Kasumi-1 (cell line): ENCODE measurements around the gene XAGE3.

Experiments
- DNase-seq, 2 experiments: peaks; one replicate each; lab custom pipeline; 2025; lab: John Stamatoyannopoulos, UW

Gene XAGE3

GRCh38 chrX:52839137-52839536 is 28.7 kb downstream of the XAGE3 start:
- DNase-seq = no peak

DNA sequence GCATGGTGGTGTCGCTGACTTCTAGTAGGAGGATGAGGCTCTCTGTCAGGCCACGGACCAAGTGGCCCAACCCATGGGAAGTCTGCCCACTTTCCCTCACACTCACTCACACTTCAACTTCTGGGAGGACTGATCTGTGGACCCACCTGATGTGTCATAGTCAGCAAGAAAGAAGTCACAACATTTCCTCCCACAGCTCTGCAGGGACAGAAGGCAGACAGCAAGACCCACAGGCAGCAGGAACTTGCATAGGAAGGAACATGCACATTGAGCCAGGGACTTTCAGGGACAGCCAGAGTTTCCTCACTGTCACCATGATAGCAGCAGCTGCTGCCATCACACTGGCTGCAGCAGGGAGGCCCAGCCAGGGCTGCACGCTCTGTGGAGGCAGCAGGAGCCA is 37.3 kb downstream of the XAGE3 start:
- DNase-seq = no peak

GRCh38 chrX:52824608-52825007 is 43.3 kb downstream of the XAGE3 start:
- DNase-seq = no peak

DNA sequence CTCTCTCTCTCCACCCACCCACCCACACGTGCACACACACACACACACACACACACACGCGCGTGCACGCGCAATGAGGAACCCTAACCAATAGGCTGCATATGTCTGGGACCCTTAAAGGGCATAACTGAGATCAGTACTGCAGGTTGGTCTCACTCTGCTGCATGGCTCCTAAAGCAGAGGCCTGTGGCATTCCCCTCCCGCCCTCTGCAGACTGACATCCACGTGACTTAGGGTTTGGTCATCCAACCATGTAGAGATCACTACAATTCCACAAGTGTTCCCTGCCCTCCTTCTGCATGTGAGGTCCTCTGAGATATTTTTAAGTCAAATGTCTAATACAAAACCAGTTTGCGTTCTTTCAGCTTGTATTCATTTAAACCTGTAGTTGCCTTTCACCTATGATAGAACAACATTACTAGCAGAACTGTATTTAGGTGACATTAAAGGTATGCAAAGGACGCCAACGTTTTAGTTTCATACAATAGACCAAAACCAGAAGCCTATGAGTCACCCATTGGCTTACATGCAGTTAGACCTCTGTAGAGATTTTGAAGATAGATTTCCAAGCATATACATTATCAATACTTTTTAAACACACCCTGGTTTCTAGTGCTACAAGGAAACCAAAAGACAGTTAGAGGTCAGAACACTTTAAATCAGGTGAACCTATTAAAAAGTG is 46.7 kb downstream of the XAGE3 start:
- DNase-seq = no peak

- DNase-seq = no peak
Observed at GRCh38 chrX:52819788-52820187, 48.1 kb downstream of the XAGE3 start.
